KMS-11 (cell line): ENCODE data around the gene TREM1.

ENCODE experiments used
- H2AFZ ChIP-seq: fragments of 200-600 bp; sonication (generic); 2 replicates; pipeline ENCODE4 v1.6.1; 2016; ENCODE audit warnings: antibody characterized with exemption, mixed run types, low read depth
- H3K27ac ChIP-seq: fragments of 200-600 bp; sonication (generic); 2 replicates; pipeline ENCODE4 v1.6.1; 2016; ENCODE audit warnings: mild to moderate bottlenecking, mixed run types
- H3K27me3 ChIP-seq: fragments of 200-600 bp; sonication (generic); 2 replicates; pipeline ENCODE4 v1.6.1; 2017; ENCODE audit warnings: mild to moderate bottlenecking, low read depth, mixed run types, moderate library complexity; ENCODE audit not compliant: insufficient read depth
- H3K36me3 ChIP-seq: fragments of 200-600 bp; sonication (generic); 2 replicates; pipeline ENCODE4 v1.6.1; 2017; ENCODE audit warnings: mild to moderate bottlenecking, mixed run types; ENCODE audit not compliant: insufficient read depth
- H3K4me1 ChIP-seq: fragments of 200-600 bp; sonication (generic); 2 replicates; pipeline ENCODE4 v1.6.1; 2016; ENCODE audit warnings: mild to moderate bottlenecking, low read depth, mixed run types; ENCODE audit not compliant: poor library complexity, severe bottlenecking
- H3K4me2 ChIP-seq: fragments of 200-600 bp; sonication (generic); 2 replicates; pipeline ENCODE4 v1.7.0; 2016; ENCODE audit warnings: mild to moderate bottlenecking, mixed run types
- H3K4me3 ChIP-seq: fragments of 200-600 bp; sonication (generic); IDR thresholded peaks from 2 replicates; pipeline ENCODE4 v1.6.1; 2017; ENCODE audit warnings: low read depth, low read length, mixed read lengths; ENCODE audit not compliant: insufficient read depth
- H3K79me2 ChIP-seq: fragments of 200-600 bp; sonication (generic); 2 replicates; pipeline ENCODE4 v1.6.1; 2016; ENCODE audit warnings: low read depth, mixed run types; ENCODE audit not compliant: insufficient read depth
- H3K9ac ChIP-seq: fragments of 200-600 bp; sonication (generic); 2 replicates; pipeline ENCODE4 v1.6.1; 2016; ENCODE audit warnings: mild to moderate bottlenecking, mixed run types
- H4K20me1 ChIP-seq: fragments of 200-600 bp; sonication (generic); 2 replicates; pipeline ENCODE4 v1.6.1; 2016; ENCODE audit warnings: mild to moderate bottlenecking, mixed run types; ENCODE audit not compliant: insufficient read depth
- TF ChIP-seq, protein P1 (sequence below): fragments of 200-600 bp; sonication (generic); conservative IDR thresholded peaks from 2 replicates; pipeline ENCODE4 v1.6.1; 2017; ENCODE audit warnings: low read depth, mild to moderate bottlenecking, antibody characterized with exemption, low read length, moderate library complexity, mixed read lengths

The TREM1 gene

GRCh38 chr6:41332842-41333736 lies 46.6 kb upstream of the TREM1 start:
- TF ChIP-seq, protein P1, sequence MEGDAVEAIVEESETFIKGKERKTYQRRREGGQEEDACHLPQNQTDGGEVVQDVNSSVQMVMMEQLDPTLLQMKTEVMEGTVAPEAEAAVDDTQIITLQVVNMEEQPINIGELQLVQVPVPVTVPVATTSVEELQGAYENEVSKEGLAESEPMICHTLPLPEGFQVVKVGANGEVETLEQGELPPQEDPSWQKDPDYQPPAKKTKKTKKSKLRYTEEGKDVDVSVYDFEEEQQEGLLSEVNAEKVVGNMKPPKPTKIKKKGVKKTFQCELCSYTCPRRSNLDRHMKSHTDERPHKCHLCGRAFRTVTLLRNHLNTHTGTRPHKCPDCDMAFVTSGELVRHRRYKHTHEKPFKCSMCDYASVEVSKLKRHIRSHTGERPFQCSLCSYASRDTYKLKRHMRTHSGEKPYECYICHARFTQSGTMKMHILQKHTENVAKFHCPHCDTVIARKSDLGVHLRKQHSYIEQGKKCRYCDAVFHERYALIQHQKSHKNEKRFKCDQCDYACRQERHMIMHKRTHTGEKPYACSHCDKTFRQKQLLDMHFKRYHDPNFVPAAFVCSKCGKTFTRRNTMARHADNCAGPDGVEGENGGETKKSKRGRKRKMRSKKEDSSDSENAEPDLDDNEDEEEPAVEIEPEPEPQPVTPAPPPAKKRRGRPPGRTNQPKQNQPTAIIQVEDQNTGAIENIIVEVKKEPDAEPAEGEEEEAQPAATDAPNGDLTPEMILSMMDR, result no peak
- H3K4me1 ChIP-seq, result peaks cover 17% of the 10 kb centered on the region
- no peak overlapping the region for H3K4me2 ChIP-seq
- H3K9ac ChIP-seq, result no peak overlapping the region
- no peaks in the 10 kb centered on the region for H3K79me2 ChIP-seq
- no peak overlapping the region for H3K27ac ChIP-seq
- no peaks in the 10 kb centered on the region for H3K36me3 ChIP-seq
- no peaks in the 10 kb centered on the region for H3K27me3 ChIP-seq
- H4K20me1 ChIP-seq, result no peaks in the 10 kb centered on the region
- no peak overlapping the region for H2AFZ ChIP-seq
- no peak overlapping the region for H3K4me3 ChIP-seq

DNA sequence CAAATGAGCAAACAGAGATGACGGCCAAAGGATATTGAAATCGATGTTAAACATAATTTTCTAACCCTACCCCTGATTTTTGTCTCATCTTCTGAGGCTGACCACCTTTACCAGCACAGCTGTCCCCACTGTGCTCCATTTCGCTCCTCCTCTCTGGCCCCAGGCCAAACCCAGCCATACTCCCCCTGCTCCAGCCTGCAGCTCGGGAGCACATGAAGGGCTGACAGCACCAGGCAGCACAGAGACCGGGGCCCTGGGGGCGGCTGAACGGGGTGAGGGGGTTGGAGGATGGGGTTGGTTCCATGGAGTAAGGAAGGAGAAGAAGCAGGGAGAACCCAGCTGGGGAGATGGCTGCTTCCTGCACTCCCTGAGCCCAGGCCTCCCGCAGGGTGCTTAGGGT lies 45.8 kb upstream of the TREM1 start:
- Histone ChIP-seq H4K20me1 (no peaks in the 10 kb centered on the region), H3K4me1 (peaks cover 11% of the 10 kb centered on the region), H3K4me3 (no peak overlapping the region), H2AFZ (no peak overlapping the region), H3K79me2 (no peaks in the 10 kb centered on the region), H3K27me3 (no peaks in the 10 kb centered on the region), H3K9ac (no peak overlapping the region), H3K4me2 (no peak overlapping the region), H3K36me3 (no peaks in the 10 kb centered on the region), H3K27ac (no peak overlapping the region)
- TF ChIP-seq, protein P1, result no peak

GRCh38 chr6:41331401-41332150 lies 45.1 kb upstream of the TREM1 start:
- TF ChIP-seq, protein P1, result no peak
- H3K36me3 ChIP-seq, result no peaks in the 10 kb centered on the region
- H3K4me1 ChIP-seq, result peaks cover 4% of the 10 kb centered on the region
- H3K4me2 ChIP-seq, result no peak overlapping the region
- H3K4me3 ChIP-seq, result no peak overlapping the region
- no peak overlapping the region for H3K9ac ChIP-seq
- no peak overlapping the region for H3K27ac ChIP-seq
- no peaks in the 10 kb centered on the region for H4K20me1 ChIP-seq
- H2AFZ ChIP-seq, result no peak overlapping the region
- H3K27me3 ChIP-seq, result no peaks in the 10 kb centered on the region
- no peaks in the 10 kb centered on the region for H3K79me2 ChIP-seq

DNA sequence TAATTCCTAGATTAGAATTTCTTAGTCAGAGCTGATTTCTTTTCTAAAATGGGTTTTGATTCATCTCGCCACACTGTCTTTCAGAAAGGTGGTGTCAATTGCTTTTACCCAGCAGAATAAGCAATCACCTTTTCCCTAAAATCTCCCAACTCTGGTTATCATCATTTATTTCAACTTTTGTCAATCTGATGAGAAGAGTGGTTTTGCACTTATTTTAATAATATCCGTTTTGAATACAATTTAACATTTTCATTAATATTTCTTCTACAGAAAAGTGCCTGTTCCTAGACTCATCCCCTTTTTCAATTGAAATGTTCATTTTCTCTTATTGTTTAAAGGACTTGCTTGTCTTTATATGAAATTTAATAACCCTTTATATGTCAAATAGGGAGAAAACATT lies 40.7 kb upstream of the TREM1 start:
- H2AFZ ChIP-seq, result no peak overlapping the region
- H3K9ac ChIP-seq, result no peak overlapping the region
- no peaks in the 10 kb centered on the region for H3K4me1 ChIP-seq
- H3K4me2 ChIP-seq, result no peak overlapping the region
- no peaks in the 10 kb centered on the region for H3K36me3 ChIP-seq
- H4K20me1 ChIP-seq, result no peaks in the 10 kb centered on the region
- no peaks in the 10 kb centered on the region for H3K79me2 ChIP-seq
- H3K4me3 ChIP-seq, result no peak overlapping the region
- TF ChIP-seq, protein P1, result no peak
- no peaks in the 10 kb centered on the region for H3K27me3 ChIP-seq
- H3K27ac ChIP-seq, result no peak overlapping the region
